Activated CD8-positive, alpha-beta memory T cell treated with anti-CD3 and anti-CD28 coated beads, Interleukin-2, amount 50 U/mL, for 4 hours (primary cell): ENCODE results near the gene CCM2L.

Experiments
- DNase-seq: peaks from one replicate; pipeline ENCODE4 v3.0.0-alpha.2; 2020

Gene CCM2L

GRCh38 chr20:31998246-31998645 lies 12.0 kb upstream of the CCM2L start:
- no peak for DNase-seq

- no peak for DNase-seq
Measured at GRCh38 chr20:32003325-32003724, 6.9 kb upstream of the CCM2L start.

- DNase-seq: no peak
Measured at GRCh38 chr20:32004963-32005362, 5.3 kb upstream of the CCM2L start.

GRCh38 chr20:32006053-32006452 lies 4.2 kb upstream of the CCM2L start:
- no peak for DNase-seq

- DNase-seq: no peak
Measured at GRCh38 chr20:32006841-32007786, 3.1 kb upstream of the CCM2L start.

GRCh38 chr20:32007787-32008616 lies 2.2 kb upstream of the CCM2L start:
- DNase-seq: no peak

- DNase-seq: no peak
Measured at GRCh38 chr20:32009564-32009963, 674 bp upstream of the CCM2L start.

GRCh38 chr20:32010666-32011065 lies 428 bp downstream of the CCM2L start:
- no peak for DNase-seq

- no peak for DNase-seq
Measured at GRCh38 chr20:32012159-32012688, 2.0 kb downstream of the CCM2L start.

- DNase-seq: no peak
Measured at GRCh38 chr20:32013326-32013725, 3.1 kb downstream of the CCM2L start.

GRCh38 chr20:32017711-32018251 lies 7.5 kb downstream of the CCM2L start:
- peak; percentile 41 for DNase-seq

GRCh38 chr20:32018269-32019155 lies 8.3 kb downstream of the CCM2L start:
- peak; percentile 44 for DNase-seq

- DNase-seq: no peak
Measured at GRCh38 chr20:32019156-32019510, 8.9 kb downstream of the CCM2L start.

GRCh38 chr20:32019563-32020463 lies 9.6 kb downstream of the CCM2L start:
- no peak for DNase-seq

GRCh38 chr20:32021091-32021490 lies 10.9 kb downstream of the CCM2L start:
- no peak for DNase-seq

- DNase-seq: no peak
Measured at GRCh38 chr20:32024683-32025295, 14.6 kb downstream of the CCM2L start.

- no peak for DNase-seq
Measured at GRCh38 chr20:32027643-32028042, 17.4 kb downstream of the CCM2L start.

GRCh38 chr20:32028647-32029372 lies 18.6 kb downstream of the CCM2L start:
- no peak for DNase-seq

GRCh38 chr20:32029561-32029960 lies 19.3 kb downstream of the CCM2L start:
- no peak for DNase-seq
